A549 (cell line): ENCODE results near the gene AP1M1.

Source experiments
- BHLHE40 ChIP-seq: IDR thresholded peaks from 2 replicates; pipeline ENCODE4 v1.6.1; 2012; ENCODE audit warnings: low read depth, low read length, inconsistent platforms
- SREBF2 ChIP-seq: fragments of 450-650 bp; IDR thresholded peaks from 2 replicates; pipeline ENCODE4 v1.6.1; 2014; ENCODE audit warnings: mild to moderate bottlenecking, moderate library complexity

- TF ChIP-seq SREBF2 (no peak), BHLHE40 (no peak)
Observed at GRCh38 chr19:16198370-16198651, 600 bp downstream of the AP1M1 start.
